GM23248 (cell line): ENCODE data around the gene P2RY13. TPM values are rescaled to one million over a fixed set of nuclear protein-coding genes. Genes with fewer than 3 reads are reported as not detected.

Experiments
- DNase-seq: peaks from one replicate; pipeline ENCODE4 v3.0.0-alpha.2; 2015
- H2AFZ ChIP-seq: fragments of 200-600 bp; sonication (generic); 2 replicates; pipeline ENCODE4 v1.6.1; 2016; ENCODE audit warnings: antibody characterized with exemption
- H3F3A ChIP-seq: fragments of 200-600 bp; sonication (generic); 2 replicates; pipeline ENCODE4 v1.6.1; 2016; ENCODE audit warnings: mild to moderate bottlenecking, antibody characterized with exemption, mixed run types; ENCODE audit not compliant: insufficient read depth
- H3K27ac ChIP-seq: fragments of 200-600 bp; sonication (generic); 2 replicates; pipeline ENCODE4 v1.5.1; 2016; ENCODE audit warnings: mild to moderate bottlenecking
- H3K27me3 ChIP-seq: fragments of 200-600 bp; sonication (generic); replicated peaks from 2 replicates; pipeline ENCODE4 v1.6.1; 2016; ENCODE audit warnings: mild to moderate bottlenecking; ENCODE audit not compliant: insufficient read depth
- H3K36me3 ChIP-seq: fragments of 200-600 bp; sonication (generic); 2 replicates; pipeline ENCODE4 v1.6.1; 2016; ENCODE audit warnings: low read depth, mild to moderate bottlenecking
- H3K4me1 ChIP-seq: fragments of 200-600 bp; sonication (generic); 2 replicates; pipeline ENCODE4 v1.6.1; 2016; ENCODE audit warnings: mild to moderate bottlenecking; ENCODE audit not compliant: insufficient read depth
- H3K4me2 ChIP-seq: fragments of 200-600 bp; sonication (generic); one replicate; pipeline ENCODE4 v1.6.1; 2016; ENCODE audit warnings: mild to moderate bottlenecking; ENCODE audit not compliant: unreplicated experiment
- H3K4me3 ChIP-seq: fragments of 200-600 bp; sonication (generic); 2 replicates; pipeline ENCODE4 v1.5.1; 2016; ENCODE audit warnings: mild to moderate bottlenecking
- H3K79me2 ChIP-seq: fragments of 200-600 bp; sonication (generic); 2 replicates; pipeline ENCODE4 v1.6.1; 2016; ENCODE audit warnings: mild to moderate bottlenecking; ENCODE audit not compliant: insufficient read depth
- H3K9ac ChIP-seq: fragments of 200-600 bp; sonication (generic); 2 replicates; pipeline ENCODE4 v1.6.1; 2016; ENCODE audit warnings: mild to moderate bottlenecking
- H3K9me2 ChIP-seq: fragments of 200-600 bp; sonication (generic); 2 replicates; pipeline ENCODE4 v1.6.1; 2016; ENCODE audit warnings: mixed run types, mild to moderate bottlenecking, moderate library complexity; ENCODE audit not compliant: insufficient read depth
- H3K9me3 ChIP-seq: fragments of 200-600 bp; sonication (generic); one replicate; pipeline ENCODE4 v1.6.1; 2017; ENCODE audit warnings: low read depth
- H4K20me1 ChIP-seq: fragments of 200-600 bp; sonication (generic); 2 replicates; pipeline ENCODE4 v1.6.0; 2016; ENCODE audit not compliant: insufficient read depth
- EZH2 ChIP-seq: fragments of 200-600 bp; sonication (generic); IDR thresholded peaks from 2 replicates; pipeline ENCODE4 v1.6.1; 2018; ENCODE audit warnings: antibody characterized with exemption, mild to moderate bottlenecking; ENCODE audit not compliant: insufficient read depth, poor library complexity, severe bottlenecking
- EZH2phosphoT487 ChIP-seq: fragments of 200-600 bp; sonication (generic); IDR thresholded peaks from 2 replicates; pipeline ENCODE4 v1.6.1; 2018; ENCODE audit warnings: antibody characterized with exemption, moderate library complexity, mild to moderate bottlenecking, low read depth; ENCODE audit not compliant: insufficient read depth
- WGBS, 2 experiments: methylation state at CpG; one replicate each; pipeline ENCODE4 v1.1.6; 2015 to 2017; ENCODE audit warnings: low lambda C conversion rate in 2 of 2, low coverage in 1 of 2; ENCODE audit errors: missing lambda C conversion rate in 2 of 2; 5-methylcytosine and 5-hydroxymethylcytosine counted together
- in situ Hi-C: fragments of 300-500 bp; cut with MboI; formaldehyde crosslinking; loops from 2 replicates; pipeline ENCODE4 v1.15.0; 2020
- polyA plus RNA-seq: library from polyadenylated mRNA; unstranded; fragments of >200 nt; fragmentation: Nextera tagmentation; extraction: Ambion mirVana; gene quantifications from 2 replicates; pipeline ENCODE4 v1.2.1, GENCODE V29; 2016
- total RNA-seq: library from RNA; depleted of rRNA; stranded (reverse); fragments of >200 nt; shearing (Covaris generic); gene quantifications from 2 replicates; pipeline ENCODE4 v1.2.3, GENCODE V29; 2014

The P2RY13 gene
- total and polyA plus RNA-seq, 2 experiments from 2014 or later = not detected

DNA sequence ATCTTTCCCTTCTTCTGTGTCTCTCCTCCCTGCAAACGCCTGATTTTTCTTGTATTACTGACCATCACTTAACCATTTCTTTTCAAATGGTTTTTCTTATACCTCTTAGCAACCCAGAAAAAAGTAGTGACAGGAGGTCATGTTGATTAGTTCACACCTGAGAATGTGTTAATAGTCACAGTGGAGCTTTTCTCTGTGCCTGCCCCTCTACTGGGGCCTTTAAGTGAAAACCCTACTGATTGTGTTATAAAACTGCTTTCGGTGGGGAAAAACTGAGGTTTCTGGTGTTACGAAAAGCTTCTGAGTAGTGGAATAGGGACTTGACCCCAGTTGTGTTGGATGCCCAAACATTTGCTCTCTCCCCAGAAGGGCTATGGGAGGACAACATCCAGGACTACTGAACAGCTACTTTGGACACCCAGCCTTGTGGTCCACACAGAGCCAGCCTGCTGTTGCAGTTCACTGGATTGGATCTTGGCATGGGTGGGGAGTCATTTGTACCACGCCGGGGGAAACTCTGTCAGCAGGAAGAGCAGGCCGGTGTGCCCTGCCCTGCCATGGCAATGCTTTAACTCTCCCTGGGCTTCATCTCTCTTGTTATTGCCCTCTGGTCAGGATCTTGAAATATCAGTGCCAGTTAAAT, 23.1 kb downstream of the P2RY13 start:
- Histone ChIP-seq H3K27ac (peak overlapping the region; percentile 79), H3K4me2 (peak overlapping the region; percentile 92), H2AFZ (no peak overlapping the region), H3K4me1 (peaks cover 58% of the 10 kb centered on the region), H3K27me3 (no peaks in the 10 kb centered on the region), H3K79me2 (no peaks in the 10 kb centered on the region), H3K9me2 (no peaks in the 10 kb centered on the region), H3K36me3 (no peaks in the 10 kb centered on the region), H4K20me1 (no peaks in the 10 kb centered on the region), H3F3A (peaks cover 30% of the 10 kb centered on the region), H3K9ac (0 out of 2 replicates have a peak overlapping the region, but pooled peaks have one; percentile 42), H3K4me3 (peak overlapping the region; percentile 67), H3K9me3 (no peaks in the 10 kb centered on the region)
- in situ Hi-C loops = no loop called here
- 95 to 99% methylated on average over 6 of the region's 6 CpGs for WGBS, 2 experiments
- no peak for DNase-seq
- TF ChIP-seq EZH2 (no peak), EZH2phosphoT487 (no peak)

DNA sequence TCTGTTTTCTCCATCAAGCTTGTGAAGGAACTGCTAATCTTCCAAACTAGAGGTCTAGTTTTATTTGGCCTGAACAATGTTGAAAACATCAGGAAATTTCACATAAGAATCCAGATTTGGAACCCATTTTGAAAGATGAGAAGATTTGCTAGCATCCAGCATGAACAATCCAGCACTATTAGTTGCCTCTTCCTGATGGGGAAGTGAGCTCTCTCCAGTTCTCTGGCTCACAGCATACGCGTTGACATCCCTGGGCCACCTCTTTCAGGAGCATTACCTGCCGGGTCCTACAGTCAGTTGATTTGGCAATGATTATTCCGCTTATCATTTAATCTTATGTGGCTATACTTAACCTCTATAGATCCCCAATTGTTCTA, 23.6 kb downstream of the P2RY13 start:
- H3F3A ChIP-seq = peaks cover 32% of the 10 kb centered on the region
- peak overlapping the region; percentile 56 for H2AFZ ChIP-seq
- peak overlapping the region; percentile 67 for H3K4me3 ChIP-seq
- H3K9me3 ChIP-seq = no peaks in the 10 kb centered on the region
- 88 to 89% methylated on average over 4 of the region's 4 CpGs for WGBS, 2 experiments
- peaks cover 63% of the 10 kb centered on the region for H3K4me1 ChIP-seq
- H3K9ac ChIP-seq = peak overlapping the region; percentile 42
- in situ Hi-C loops = no loop called here
- H3K36me3 ChIP-seq = no peaks in the 10 kb centered on the region
- H4K20me1 ChIP-seq = no peaks in the 10 kb centered on the region
- H3K27me3 ChIP-seq = no peaks in the 10 kb centered on the region
- no peak for TF ChIP-seq EZH2phosphoT487
- no peak for TF ChIP-seq EZH2
- H3K27ac ChIP-seq = peak overlapping the region; percentile 79
- no peaks in the 10 kb centered on the region for H3K79me2 ChIP-seq
- H3K4me2 ChIP-seq = peak overlapping the region; percentile 92
- peak; percentile 69 for DNase-seq
- no peaks in the 10 kb centered on the region for H3K9me2 ChIP-seq

DNA sequence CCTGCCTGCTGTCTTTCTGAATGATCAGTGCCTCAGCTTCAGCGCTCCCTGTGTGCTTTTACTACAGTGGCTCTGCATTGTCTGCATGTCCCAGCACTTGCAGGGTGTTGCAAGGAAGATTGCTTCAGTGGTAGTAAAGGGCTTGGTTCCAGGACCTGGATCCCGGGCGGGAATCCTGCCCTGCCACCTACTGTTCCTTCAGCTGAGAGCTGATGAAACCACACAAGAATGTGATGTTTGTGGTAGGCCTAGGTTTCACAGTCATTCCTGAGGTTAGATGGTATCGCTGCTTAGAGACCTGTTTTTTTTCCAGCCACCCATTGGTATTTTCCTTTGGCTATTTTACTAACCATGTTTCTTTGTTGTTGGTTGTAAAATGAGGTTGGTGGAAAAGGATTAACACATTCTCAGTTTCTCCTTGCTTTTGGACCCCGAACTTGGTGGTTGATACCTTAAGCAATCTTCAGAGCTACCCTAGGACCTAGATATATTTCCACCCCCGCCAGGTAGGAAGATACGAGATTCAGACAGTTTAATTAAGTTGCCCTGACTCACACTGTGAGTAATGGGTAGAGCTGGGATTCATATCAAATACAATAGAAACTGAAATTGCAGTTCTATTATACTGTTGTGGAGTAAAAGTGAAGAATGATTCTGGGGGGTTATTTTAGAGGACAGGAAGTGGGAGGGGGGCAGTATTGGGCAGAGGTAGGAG, 24.1 kb downstream of the P2RY13 start:
- DNase-seq = peak; percentile 98
- Histone ChIP-seq H3K4me3 (peak overlapping the region; percentile 67), H3K79me2 (no peaks in the 10 kb centered on the region), H3K9ac (peak overlapping the region; percentile 42), H3K36me3 (no peaks in the 10 kb centered on the region), H3K4me2 (peak overlapping the region; percentile 92), H3K9me2 (no peaks in the 10 kb centered on the region), H3F3A (peaks cover 32% of the 10 kb centered on the region), H3K27ac (peak overlapping the region; percentile 79), H4K20me1 (no peaks in the 10 kb centered on the region), H2AFZ (peak overlapping the region; percentile 56), H3K9me3 (no peaks in the 10 kb centered on the region), H3K4me1 (peaks cover 63% of the 10 kb centered on the region), H3K27me3 (no peaks in the 10 kb centered on the region)
- WGBS, 2 experiments = 4 to 6% methylated on average over 7 of the region's 7 CpGs
- TF ChIP-seq EZH2phosphoT487 (peak; percentile 96), EZH2 (no peak)
- in situ Hi-C loops = no loop called here

DNA sequence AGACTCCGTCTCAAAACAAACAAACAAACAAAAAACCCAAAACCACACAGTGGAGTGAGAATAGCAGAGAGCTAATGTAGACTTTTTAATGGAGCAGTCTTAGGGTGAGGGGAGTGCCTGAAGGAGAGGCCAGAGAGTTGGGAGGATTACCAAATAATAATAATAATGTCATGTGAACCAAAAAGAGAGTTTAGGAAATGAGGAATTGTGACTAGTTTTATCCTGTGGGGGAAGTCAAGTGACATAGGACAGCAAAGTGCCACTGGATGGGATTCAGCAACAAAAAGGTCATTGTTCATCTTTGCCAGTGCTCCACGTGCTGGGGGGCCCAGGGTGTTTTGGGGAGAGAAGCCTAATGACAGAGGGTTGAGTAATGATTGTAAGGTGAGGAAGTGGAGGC, 25.6 kb downstream of the P2RY13 start:
- Histone ChIP-seq H3K36me3 (no peaks in the 10 kb centered on the region), H3K27ac (no peak overlapping the region), H3K79me2 (no peaks in the 10 kb centered on the region), H3K9me2 (no peaks in the 10 kb centered on the region), H3K4me3 (no peak overlapping the region), H4K20me1 (no peaks in the 10 kb centered on the region), H3K9ac (no peak overlapping the region), H3K27me3 (no peaks in the 10 kb centered on the region), H3F3A (peaks cover 32% of the 10 kb centered on the region), H3K4me1 (peaks cover 63% of the 10 kb centered on the region), H3K4me2 (no peak overlapping the region), H2AFZ (no peak overlapping the region), H3K9me3 (no peaks in the 10 kb centered on the region)
- WGBS, 2 experiments = 77 to 78% methylated on average over 2 of the region's 2 CpGs
- no peak for TF ChIP-seq EZH2
- no peak for TF ChIP-seq EZH2phosphoT487
- in situ Hi-C loops = no loop called here
- no peak for DNase-seq
